ENCODE measurements around the gene DRGX. TPM values are rescaled to one million over a fixed set of nuclear protein-coding genes. Genes with fewer than 3 reads are reported as not detected.

DRGX gene
- total and polyA plus RNA-seq, 2 donors (not counting 3 experiments of a cell fraction or from before 2014, with no cell fraction given): not detected

- no peaks in the 10 kb centered on the region for H3K79me2 ChIP-seq (ENCODE audit: control insufficient read depth, insufficient read depth, low read length)
- dilution Hi-C loops (cut with MboI; ENCODE audit: extremely low pct_ligation_motif_present, low sequenced_read_pairs) (no loop called here), intact Hi-C loops (cut with micrococcal nuclease) (no loop called here)
- TF ChIP-seq MAX (IDR thresholded peaks at IDR 0.05; ENCODE audit: insufficient read depth, insufficient read length) (no peak), POLR2AphosphoS5 (IDR thresholded peaks at IDR 0.05; ENCODE audit: insufficient read depth, low read depth, low read length) (no peak), MYC (IDR thresholded peaks at IDR 0.05; ENCODE audit: low read depth, low read length) (no peak), JUN (IDR thresholded peaks at IDR 0.05; ENCODE audit: borderline replicate concordance, insufficient read depth, insufficient read length, low read depth) (no peak), EZH2 (IDR thresholded peaks at IDR 0.05; ENCODE audit: borderline replicate concordance, low read depth, low read length, severe bottlenecking) (no peak), CTCF (IDR thresholded peaks at IDR 0.05; ENCODE audit: extremely low read depth in 1 of 2, insufficient read depth in 1 of 2, low read depth in 1 of 2, low read length in 2 of 2) (no peak), FOS (IDR thresholded peaks at IDR 0.05; ENCODE audit: borderline replicate concordance, insufficient read depth, low read length) (no peak), GATA2 (IDR thresholded peaks at IDR 0.05; ENCODE audit: insufficient read depth, insufficient read length, low read depth, low read length) (no peak), POLR2A (IDR thresholded peaks at IDR 0.05; ENCODE audit: low read depth, low read length) (no peak)
- H3K27ac ChIP-seq (ENCODE audit: insufficient read depth, low read depth, low read length): no peak overlapping the region
- BruUV-seq (replicated peaks): no TSS peak
- no peaks in the 10 kb centered on the region for H3K9me1 ChIP-seq (replicated peaks; ENCODE audit: control insufficient read depth, extremely low read depth, insufficient read depth, low read length)
- no peaks in the 10 kb centered on the region for H3K36me3 ChIP-seq (ENCODE audit: control insufficient read depth in 2 of 2, extremely low read depth in 1 of 2, insufficient read depth in 2 of 2, low read length in 2 of 2)
- H3K4me3 ChIP-seq (replicated peaks in 1 of 3; ENCODE audit: insufficient read depth in 1 of 3, low read depth in 1 of 3, low read length in 3 of 3): no peak overlapping the region
- H3K9ac ChIP-seq (replicated peaks; ENCODE audit: extremely low read depth, insufficient read depth, low read length): no peak overlapping the region
- FAIRE-seq (no peak), DNase-seq (ENCODE audit: low read depth, low spot score) (no peak)
- ChIA-PET CTCF (no interaction called here), POLR2A (no interaction called here)
- no peaks in the 10 kb centered on the region for H3K9me3 ChIP-seq (replicated peaks; ENCODE audit: control insufficient read depth, insufficient read depth, low read length)
- no peaks in the 10 kb centered on the region for H3K4me1 ChIP-seq (ENCODE audit: control insufficient read depth, extremely low read depth, insufficient read depth, low read length)
- no peak overlapping the region for H3K4me2 ChIP-seq (ENCODE audit: insufficient read depth, low read length)
- H3K27me3 ChIP-seq (ENCODE audit: control insufficient read depth in 2 of 2, insufficient read depth in 2 of 2, low read length in 2 of 2): no peaks in the 10 kb centered on the region
- no peak overlapping the region for H2AFZ ChIP-seq (ENCODE audit: low read depth, low read length)
- no peaks in the 10 kb centered on the region for H4K20me1 ChIP-seq (replicated peaks; ENCODE audit: control insufficient read depth, extremely low read depth, insufficient read depth, low read length)
Observed at GRCh38 chr10:49431426-49431825, 35.5 kb upstream of the DRGX start.

Data from endothelial cell of umbilical vein (primary cell).